HT-29 (cell line): Measurements from ENCODE around the gene RPS19. TPM values are rescaled to one million over a fixed set of nuclear protein-coding genes. Genes with fewer than 3 reads are reported as not detected.
A peak's percentile ranks its signal among the peaks of the same experiment; 100 is the strongest.

Experiments used
- DNase-seq: peaks from one replicate; pipeline ENCODE4 v3.0.0-alpha.2; 2015; ENCODE audit warnings: low spot score
- total RNA-seq: library from RNA; depleted of rRNA; stranded (reverse); fragments of >200 nt; shearing (Covaris generic); gene quantifications from 2 replicates; pipeline ENCODE4 v1.2.3, GENCODE V29; 2014; rRNA removed

RPS19 gene
- 4,362 and 4,557 TPM in 2 replicates for total RNA-seq

GRCh38 chr19:41859618-41860418 is at the start of gene RPS19:
Gene RPS19 (plus strand): TSS chr19:41860255. CDS start chr19:41860775, 520 bp downstream.
- DNase-seq: peak; percentile 100

- no peak for DNase-seq
These were observed 49.8 kb upstream of the RPS19 start for GRCh38 chr19:41810301-41810700.

GRCh38 chr19:41811036-41811435 is 49.0 kb upstream of the RPS19 start:
- no peak for DNase-seq

- no peak for DNase-seq
These were observed 48.1 kb upstream of the RPS19 start for GRCh38 chr19:41811981-41812380.

GRCh38 chr19:41813911-41814310 is 46.1 kb upstream of the RPS19 start:
- no peak for DNase-seq

GRCh38 chr19:41815301-41815700 is 44.8 kb upstream of the RPS19 start:
- DNase-seq: no peak

GRCh38 chr19:41816761-41817160 is 43.3 kb upstream of the RPS19 start:
- no peak for DNase-seq

GRCh38 chr19:41821003-41821735 is 38.9 kb upstream of the RPS19 start:
- DNase-seq: peak; percentile 91

GRCh38 chr19:41837981-41838708 is 21.9 kb upstream of the RPS19 start:
- DNase-seq: no peak

- DNase-seq: no peak
These were observed 20.8 kb upstream of the RPS19 start for GRCh38 chr19:41839211-41839610.

GRCh38 chr19:41843371-41843770 is 16.7 kb upstream of the RPS19 start:
- DNase-seq: no peak

- no peak for DNase-seq
These were observed 15.5 kb upstream of the RPS19 start, which contains the start of gene LYPD4 for GRCh38 chr19:41844601-41845000. Gene LYPD4 (minus strand): TSS chr19:41844683. CDS start chr19:41839285, 5,398 bp downstream.

GRCh38 chr19:41845001-41845050 is 15.2 kb upstream of the RPS19 start, which contains the start of gene DMRTC2:
Gene DMRTC2 (plus strand): TSS chr19:41845042. CDS start chr19:41847429, 2,387 bp downstream.
- no peak for DNase-seq

GRCh38 chr19:41845051-41845590 is 14.9 kb upstream of the RPS19 start:
- no peak for DNase-seq

GRCh38 chr19:41847351-41848105 is 12.5 kb upstream of the RPS19 start:
- DNase-seq: no peak

GRCh38 chr19:41848666-41849065 is 11.4 kb upstream of the RPS19 start:
- DNase-seq: no peak

GRCh38 chr19:41849067-41849466 is 11.0 kb upstream of the RPS19 start:
- no peak for DNase-seq

- DNase-seq: no peak
These were observed 9.7 kb upstream of the RPS19 start for GRCh38 chr19:41850381-41850780.

GRCh38 chr19:41851456-41851855 is 8.6 kb upstream of the RPS19 start:
- DNase-seq: no peak

- no peak for DNase-seq
These were observed 6.7 kb upstream of the RPS19 start for GRCh38 chr19:41853344-41853743.

GRCh38 chr19:41853768-41854167 is 6.3 kb upstream of the RPS19 start:
- no peak for DNase-seq

- DNase-seq: no peak
These were observed 840 bp upstream of the RPS19 start for GRCh38 chr19:41859213-41859617.
